Erythroblast (primary cell): ENCODE measurements around the gene FNDC3B.

Source experiments
- GATA1 ChIP-seq: IDR thresholded peaks from 2 replicates; pipeline ENCODE4 v1.6.1; 2011; ENCODE audit warnings: low read depth, mild to moderate bottlenecking, control low read depth, low read length, moderate library complexity
- POLR2A ChIP-seq: IDR thresholded peaks from 2 replicates; pipeline ENCODE4 v1.6.1; 2011; ENCODE audit warnings: mild to moderate bottlenecking, low read length

DNA sequence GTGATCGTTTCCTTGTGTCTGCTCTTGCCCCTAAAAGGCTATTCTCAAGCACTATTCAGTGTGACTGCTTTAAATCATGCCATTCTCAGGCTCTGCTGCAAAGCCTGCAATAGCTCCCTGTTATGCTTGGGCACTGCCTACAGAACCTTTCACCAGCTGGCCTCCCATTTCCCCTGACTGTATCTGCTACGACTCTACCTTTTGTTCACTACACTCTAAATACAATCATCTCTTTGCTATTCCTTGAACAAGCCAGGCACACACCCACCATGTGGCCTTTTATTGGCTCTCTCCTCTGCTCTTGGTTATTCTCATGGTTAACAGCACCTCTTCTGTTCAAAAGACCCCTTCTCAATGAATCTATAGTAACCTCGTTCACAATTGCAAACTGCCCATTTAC, 29.6 kb upstream of the FNDC3B start:
- TF ChIP-seq POLR2A (no peak), GATA1 (no peak)
